ENCODE data around the gene SPEG.
A peak's percentile ranks its signal among the peaks of the same experiment; 100 is the strongest.

DNA sequence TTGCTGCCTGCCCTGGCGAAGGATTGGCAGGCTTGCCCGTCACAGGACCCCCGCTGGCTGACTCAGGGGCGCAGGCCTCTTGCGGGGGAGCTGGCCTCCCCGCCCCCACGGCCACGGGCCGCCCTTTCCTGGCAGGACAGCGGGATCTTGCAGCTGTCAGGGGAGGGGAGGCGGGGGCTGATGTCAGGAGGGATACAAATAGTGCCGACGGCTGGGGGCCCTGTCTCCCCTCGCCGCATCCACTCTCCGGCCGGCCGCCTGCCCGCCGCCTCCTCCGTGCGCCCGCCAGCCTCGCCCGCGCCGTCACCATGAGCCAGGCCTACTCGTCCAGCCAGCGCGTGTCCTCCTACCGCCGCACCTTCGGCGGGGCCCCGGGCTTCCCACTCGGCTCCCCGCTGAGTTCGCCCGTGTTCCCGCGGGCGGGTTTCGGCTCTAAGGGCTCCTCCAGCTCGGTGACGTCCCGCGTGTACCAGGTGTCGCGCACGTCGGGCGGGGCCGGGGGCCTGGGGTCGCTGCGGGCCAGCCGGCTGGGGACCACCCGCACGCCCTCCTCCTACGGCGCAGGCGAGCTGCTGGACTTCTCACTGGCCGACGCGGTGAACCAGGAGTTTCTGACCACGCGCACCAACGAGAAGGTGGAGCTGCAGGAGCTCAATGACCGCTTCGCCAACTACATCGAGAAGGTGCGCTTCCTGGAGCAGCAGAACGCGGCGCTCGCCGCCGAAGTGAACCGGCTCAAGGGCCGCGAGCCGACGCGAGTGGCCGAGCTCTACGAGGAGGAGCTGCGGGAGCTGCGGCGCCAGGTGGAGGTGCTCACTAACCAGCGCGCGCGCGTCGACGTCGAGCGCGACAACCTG, 16.3 kb upstream of the SPEG start, which contains the start of gene DES:
- TF ChIP-seq, protein P1, sequence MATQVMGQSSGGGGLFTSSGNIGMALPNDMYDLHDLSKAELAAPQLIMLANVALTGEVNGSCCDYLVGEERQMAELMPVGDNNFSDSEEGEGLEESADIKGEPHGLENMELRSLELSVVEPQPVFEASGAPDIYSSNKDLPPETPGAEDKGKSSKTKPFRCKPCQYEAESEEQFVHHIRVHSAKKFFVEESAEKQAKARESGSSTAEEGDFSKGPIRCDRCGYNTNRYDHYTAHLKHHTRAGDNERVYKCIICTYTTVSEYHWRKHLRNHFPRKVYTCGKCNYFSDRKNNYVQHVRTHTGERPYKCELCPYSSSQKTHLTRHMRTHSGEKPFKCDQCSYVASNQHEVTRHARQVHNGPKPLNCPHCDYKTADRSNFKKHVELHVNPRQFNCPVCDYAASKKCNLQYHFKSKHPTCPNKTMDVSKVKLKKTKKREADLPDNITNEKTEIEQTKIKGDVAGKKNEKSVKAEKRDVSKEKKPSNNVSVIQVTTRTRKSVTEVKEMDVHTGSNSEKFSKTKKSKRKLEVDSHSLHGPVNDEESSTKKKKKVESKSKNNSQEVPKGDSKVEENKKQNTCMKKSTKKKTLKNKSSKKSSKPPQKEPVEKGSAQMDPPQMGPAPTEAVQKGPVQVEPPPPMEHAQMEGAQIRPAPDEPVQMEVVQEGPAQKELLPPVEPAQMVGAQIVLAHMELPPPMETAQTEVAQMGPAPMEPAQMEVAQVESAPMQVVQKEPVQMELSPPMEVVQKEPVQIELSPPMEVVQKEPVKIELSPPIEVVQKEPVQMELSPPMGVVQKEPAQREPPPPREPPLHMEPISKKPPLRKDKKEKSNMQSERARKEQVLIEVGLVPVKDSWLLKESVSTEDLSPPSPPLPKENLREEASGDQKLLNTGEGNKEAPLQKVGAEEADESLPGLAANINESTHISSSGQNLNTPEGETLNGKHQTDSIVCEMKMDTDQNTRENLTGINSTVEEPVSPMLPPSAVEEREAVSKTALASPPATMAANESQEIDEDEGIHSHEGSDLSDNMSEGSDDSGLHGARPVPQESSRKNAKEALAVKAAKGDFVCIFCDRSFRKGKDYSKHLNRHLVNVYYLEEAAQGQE (IDR thresholded peaks at IDR 0.05; ENCODE audit: unreplicated experiment) = no peak
- TF ChIP-seq, protein P2, sequence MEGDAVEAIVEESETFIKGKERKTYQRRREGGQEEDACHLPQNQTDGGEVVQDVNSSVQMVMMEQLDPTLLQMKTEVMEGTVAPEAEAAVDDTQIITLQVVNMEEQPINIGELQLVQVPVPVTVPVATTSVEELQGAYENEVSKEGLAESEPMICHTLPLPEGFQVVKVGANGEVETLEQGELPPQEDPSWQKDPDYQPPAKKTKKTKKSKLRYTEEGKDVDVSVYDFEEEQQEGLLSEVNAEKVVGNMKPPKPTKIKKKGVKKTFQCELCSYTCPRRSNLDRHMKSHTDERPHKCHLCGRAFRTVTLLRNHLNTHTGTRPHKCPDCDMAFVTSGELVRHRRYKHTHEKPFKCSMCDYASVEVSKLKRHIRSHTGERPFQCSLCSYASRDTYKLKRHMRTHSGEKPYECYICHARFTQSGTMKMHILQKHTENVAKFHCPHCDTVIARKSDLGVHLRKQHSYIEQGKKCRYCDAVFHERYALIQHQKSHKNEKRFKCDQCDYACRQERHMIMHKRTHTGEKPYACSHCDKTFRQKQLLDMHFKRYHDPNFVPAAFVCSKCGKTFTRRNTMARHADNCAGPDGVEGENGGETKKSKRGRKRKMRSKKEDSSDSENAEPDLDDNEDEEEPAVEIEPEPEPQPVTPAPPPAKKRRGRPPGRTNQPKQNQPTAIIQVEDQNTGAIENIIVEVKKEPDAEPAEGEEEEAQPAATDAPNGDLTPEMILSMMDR (conservative IDR thresholded peaks at IDR 0.05; ENCODE audit: low read depth in 2 of 2) = 0 out of 4 replicates have a peak, but pooled peaks of 1 of the 2 experiments have one; percentile 10
- TF ChIP-seq CREB1 (CRISPR knock-in tag; IDR thresholded peaks at IDR 0.05; ENCODE audit: low read depth) (no peak), EZH2 (IDR thresholded peaks at IDR 0.05; ENCODE audit: low read depth, unreplicated experiment) (peak; percentile 63)

Data from GM23338 (cell line).